ENCODE results near the gene ANKS6. TPM values are rescaled to one million over a fixed set of nuclear protein-coding genes. Genes with fewer than 3 reads are reported as not detected.

ANKS6 gene
- total RNA-seq, 2 experiments from 2014 or later, result 11.8 to 12.2 TPM

DNA sequence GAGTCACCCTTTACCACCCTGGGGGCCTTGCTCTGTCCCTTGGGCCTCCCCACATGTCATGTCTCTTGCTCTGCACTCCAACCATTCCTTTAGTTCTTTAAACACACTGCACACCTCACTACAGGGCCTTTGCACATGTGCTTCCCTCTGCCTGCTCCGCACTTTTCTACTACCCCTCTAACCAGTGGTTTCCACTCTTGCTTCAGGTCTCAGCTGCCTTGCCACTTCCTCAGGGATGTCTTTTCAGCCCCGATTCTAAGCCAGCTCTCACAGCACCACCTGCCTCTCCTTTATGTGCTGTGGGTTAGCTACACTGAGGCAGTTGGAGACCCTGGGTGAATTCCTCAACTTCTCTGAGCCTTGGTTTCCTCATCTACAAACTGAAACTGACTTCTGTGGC is 53.0 kb downstream of the ANKS6 start:
- CTCF ChIA-PET, result no interaction called here
- Histone ChIP-seq H3K36me3 (ENCODE audit: insufficient read depth, low read length) (peaks cover 19% of the 10 kb centered on the region), H3K9me3 (ENCODE audit: control insufficient read depth in 1 of 2, insufficient read depth in 1 of 2, low read length in 2 of 2) (peaks cover 0 to 3% of the 10 kb centered on the region in 2 experiments), H3K4me3 (ENCODE audit: low read length) (no peak overlapping the region), H3K27ac (ENCODE audit: low read depth in 1 of 2, low read length in 2 of 2) (no peak overlapping the region), H3K27me3 (ENCODE audit: control insufficient read depth in 1 of 2, insufficient read depth in 2 of 2, low read length in 2 of 2) (no peaks in the 10 kb centered on the region), H3K4me1 (ENCODE audit: insufficient read depth, low read length) (no peaks in the 10 kb centered on the region)
- no peaks in the 10 kb centered on the region for H3K27me3 Mint-ChIP-seq
- H3K9me3 Mint-ChIP-seq, result peaks cover 7% of the 10 kb centered on the region
- TF ChIP-seq, protein P1, sequence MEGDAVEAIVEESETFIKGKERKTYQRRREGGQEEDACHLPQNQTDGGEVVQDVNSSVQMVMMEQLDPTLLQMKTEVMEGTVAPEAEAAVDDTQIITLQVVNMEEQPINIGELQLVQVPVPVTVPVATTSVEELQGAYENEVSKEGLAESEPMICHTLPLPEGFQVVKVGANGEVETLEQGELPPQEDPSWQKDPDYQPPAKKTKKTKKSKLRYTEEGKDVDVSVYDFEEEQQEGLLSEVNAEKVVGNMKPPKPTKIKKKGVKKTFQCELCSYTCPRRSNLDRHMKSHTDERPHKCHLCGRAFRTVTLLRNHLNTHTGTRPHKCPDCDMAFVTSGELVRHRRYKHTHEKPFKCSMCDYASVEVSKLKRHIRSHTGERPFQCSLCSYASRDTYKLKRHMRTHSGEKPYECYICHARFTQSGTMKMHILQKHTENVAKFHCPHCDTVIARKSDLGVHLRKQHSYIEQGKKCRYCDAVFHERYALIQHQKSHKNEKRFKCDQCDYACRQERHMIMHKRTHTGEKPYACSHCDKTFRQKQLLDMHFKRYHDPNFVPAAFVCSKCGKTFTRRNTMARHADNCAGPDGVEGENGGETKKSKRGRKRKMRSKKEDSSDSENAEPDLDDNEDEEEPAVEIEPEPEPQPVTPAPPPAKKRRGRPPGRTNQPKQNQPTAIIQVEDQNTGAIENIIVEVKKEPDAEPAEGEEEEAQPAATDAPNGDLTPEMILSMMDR (IDR thresholded peaks at IDR 0.05), result no peak
- intact Hi-C loops (cut with DNase I, micrococcal nuclease), result no loop called here
- peaks cover 91% of the 10 kb centered on the region for H3K36me3 Mint-ChIP-seq (ENCODE audit: low read depth)
- no peak overlapping the region for H3K27ac Mint-ChIP-seq
- DNase-seq (no peak), ATAC-seq (ENCODE audit: poor library complexity) (no peak)
- no peak overlapping the region for H3K4me3 Mint-ChIP-seq
- no peaks in the 10 kb centered on the region for H3K4me1 Mint-ChIP-seq (ENCODE audit: low read depth)
- POLR2A ChIA-PET, result no interaction called here

DNA sequence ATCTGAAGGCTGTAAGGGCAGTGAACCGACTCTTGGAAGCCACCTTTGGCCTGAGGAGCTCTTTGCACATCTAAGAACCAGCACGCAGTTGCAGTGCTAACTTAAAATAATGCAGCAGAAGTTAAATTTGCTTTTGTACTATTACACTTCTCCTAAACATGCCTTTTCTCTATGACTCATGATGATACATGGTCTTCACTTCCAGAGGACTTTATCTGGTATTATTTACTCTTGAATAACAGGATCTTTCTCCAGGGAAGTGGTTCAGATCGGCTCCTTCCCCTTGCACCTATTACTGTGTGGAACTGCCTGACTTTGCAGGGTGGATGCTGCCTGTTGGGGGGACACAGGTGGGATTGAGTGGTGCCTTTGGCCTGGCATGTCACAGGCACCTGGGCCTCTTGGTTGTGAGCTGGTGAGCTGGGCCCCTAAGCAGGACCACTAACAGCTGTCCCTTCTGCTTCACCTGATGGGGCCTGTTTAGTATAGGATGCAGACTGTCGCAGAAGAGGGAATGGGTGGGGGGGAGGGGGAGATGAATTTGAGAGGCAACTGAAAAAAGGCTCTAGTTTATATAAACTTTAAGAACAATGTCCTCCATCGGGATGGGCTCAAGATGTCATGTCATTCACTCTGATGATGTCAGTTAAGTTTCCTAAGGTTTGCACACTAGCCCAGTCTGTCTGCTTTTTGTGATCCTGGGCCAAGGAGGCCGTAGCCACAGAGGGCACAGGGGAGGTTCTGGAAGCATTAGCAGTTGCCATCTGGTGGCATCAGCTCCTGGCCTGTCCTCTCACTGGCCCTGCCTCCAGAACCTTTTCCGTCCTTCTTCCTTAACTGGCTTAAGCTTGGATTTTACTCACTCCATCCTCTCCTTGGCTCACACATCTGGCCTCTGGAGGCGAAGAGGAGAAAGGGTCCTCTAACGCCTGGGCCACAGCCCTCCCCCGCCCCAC is 53.8 kb downstream of the ANKS6 start:
- no peaks in the 10 kb centered on the region for H3K4me1 ChIP-seq (ENCODE audit: insufficient read depth, low read length)
- no peak overlapping the region for H3K27ac ChIP-seq (ENCODE audit: low read depth in 1 of 2, low read length in 2 of 2)
- no peaks in the 10 kb centered on the region for H3K27me3 ChIP-seq (ENCODE audit: control insufficient read depth in 1 of 2, insufficient read depth in 2 of 2, low read length in 2 of 2)
- H3K27me3 Mint-ChIP-seq, result no peaks in the 10 kb centered on the region
- TF ChIP-seq, protein P1 (IDR thresholded peaks at IDR 0.05), result no peak
- H3K9me3 ChIP-seq (ENCODE audit: control insufficient read depth in 1 of 2, insufficient read depth in 1 of 2, low read length in 2 of 2), result peaks cover 0 to 3% of the 10 kb centered on the region in 2 experiments
- H3K36me3 Mint-ChIP-seq (ENCODE audit: low read depth), result peaks cover 91% of the 10 kb centered on the region
- POLR2A ChIA-PET, result no interaction called here
- peaks cover 19% of the 10 kb centered on the region for H3K36me3 ChIP-seq (ENCODE audit: insufficient read depth, low read length)
- H3K4me3 ChIP-seq (ENCODE audit: low read length), result no peak overlapping the region
- intact Hi-C loops (cut with DNase I, micrococcal nuclease), result no loop called here
- H3K9me3 Mint-ChIP-seq, result peaks cover 7% of the 10 kb centered on the region
- no peak for ATAC-seq (ENCODE audit: poor library complexity)
- H3K4me1 Mint-ChIP-seq (ENCODE audit: low read depth), result no peaks in the 10 kb centered on the region
- CTCF ChIA-PET, result no interaction called here
- DNase-seq, result no peak
- H3K4me3 Mint-ChIP-seq, result no peak overlapping the region
- H3K27ac Mint-ChIP-seq, result no peak overlapping the region

DNA sequence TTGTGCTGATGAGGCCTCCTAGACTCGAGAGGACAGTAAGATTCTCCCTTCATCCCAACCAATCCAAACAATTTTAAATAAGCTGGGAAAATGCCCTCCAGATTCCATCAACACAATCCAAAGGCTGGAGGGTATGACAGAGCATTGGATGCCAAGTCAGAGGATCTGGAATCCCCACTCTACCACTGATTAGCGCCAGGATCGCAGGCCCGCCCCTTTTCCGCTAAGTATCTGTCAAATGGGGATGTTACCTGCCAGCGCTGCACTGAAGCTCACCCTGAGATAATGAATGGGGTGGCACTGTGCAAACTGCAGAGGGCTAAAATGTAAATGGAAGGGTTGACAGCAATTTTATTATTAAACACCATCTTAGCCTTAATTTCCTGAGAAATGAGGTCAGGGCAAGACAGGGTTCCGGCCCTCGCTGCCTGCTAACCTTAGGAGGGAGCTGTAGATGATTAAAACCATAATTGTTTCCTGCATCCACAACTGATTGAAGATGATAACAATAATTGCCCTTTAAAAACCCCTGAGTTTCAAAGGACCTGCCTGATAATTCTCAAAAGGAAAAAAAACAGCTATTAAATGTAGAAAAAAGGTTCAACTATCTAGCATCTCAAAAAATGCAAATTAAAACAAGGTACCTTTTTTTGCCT is 56.0 kb downstream of the ANKS6 start:
- no peaks in the 10 kb centered on the region for H3K27me3 Mint-ChIP-seq
- H3K36me3 ChIP-seq (ENCODE audit: insufficient read depth, low read length), result peaks cover 20% of the 10 kb centered on the region
- POLR2A ChIA-PET, result no interaction called here
- no peak overlapping the region for H3K27ac ChIP-seq (ENCODE audit: low read depth in 1 of 2, low read length in 2 of 2)
- ATAC-seq (ENCODE audit: poor library complexity), result no peak
- H3K36me3 Mint-ChIP-seq (ENCODE audit: low read depth), result peaks cover 93% of the 10 kb centered on the region
- H3K4me3 Mint-ChIP-seq, result no peak overlapping the region
- CTCF ChIA-PET, result no interaction called here
- H3K4me1 Mint-ChIP-seq (ENCODE audit: low read depth), result no peaks in the 10 kb centered on the region
- H3K27me3 ChIP-seq (ENCODE audit: control insufficient read depth in 1 of 2, insufficient read depth in 2 of 2, low read length in 2 of 2), result no peaks in the 10 kb centered on the region
- peaks cover 7% of the 10 kb centered on the region for H3K9me3 Mint-ChIP-seq
- TF ChIP-seq, protein P1 (IDR thresholded peaks at IDR 0.05), result no peak
- H3K27ac Mint-ChIP-seq, result no peak overlapping the region
- intact Hi-C loops (cut with DNase I, micrococcal nuclease), result no loop called here
- no peaks in the 10 kb centered on the region for H3K4me1 ChIP-seq (ENCODE audit: insufficient read depth, low read length)
- H3K4me3 ChIP-seq (ENCODE audit: low read length), result no peak overlapping the region
- no peak for DNase-seq
- H3K9me3 ChIP-seq (ENCODE audit: control insufficient read depth in 1 of 2, insufficient read depth in 1 of 2, low read length in 2 of 2), result peaks cover 0 to 3% of the 10 kb centered on the region in 2 experiments

Data from CD4-positive, alpha-beta T cell (primary cell).